PC-9 (cell line): ENCODE data around the gene GSK3B.

Experiments
- CTCF ChIP-seq: fragments of 200-600 bp; sonication (generic); conservative IDR thresholded peaks from 2 replicates; pipeline ENCODE4 v1.6.1; 2017; ENCODE audit warnings: mixed run types, antibody characterized with exemption, mild to moderate bottlenecking, moderate library complexity
- EZH2 ChIP-seq: fragments of 200-600 bp; sonication (generic); IDR thresholded peaks from 2 replicates; pipeline ENCODE4 v1.8.0; 2017; ENCODE audit warnings: antibody characterized with exemption, low read depth

DNA sequence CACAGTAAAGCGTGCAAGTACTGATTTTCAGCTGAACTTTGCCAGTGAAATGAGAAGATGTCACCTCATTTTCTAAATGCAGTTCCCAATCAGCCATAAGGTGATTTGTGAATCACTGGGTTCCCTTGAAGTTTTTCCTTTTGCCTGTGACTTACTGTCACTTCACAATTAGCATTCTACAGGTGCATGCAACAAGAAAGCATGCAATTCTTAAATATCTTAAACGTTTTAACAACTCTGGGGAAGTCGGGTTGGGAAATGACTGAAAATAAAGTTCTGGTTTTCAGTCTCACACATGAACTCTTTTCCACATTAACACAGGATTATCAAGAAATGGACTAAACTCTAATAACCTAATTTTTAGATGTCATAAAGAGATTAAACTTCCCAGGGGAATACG lies 5.2 kb downstream of the GSK3B start:
- TF ChIP-seq CTCF = no peak
- no peak for TF ChIP-seq EZH2
